ENCODE measurements around the gene HS3ST5.

- TF ChIP-seq CTCF (IDR thresholded peaks at IDR 0.05; ENCODE audit: insufficient read depth, low read depth, low read length) (no peak), EZH2 (IDR thresholded peaks at IDR 0.05; ENCODE audit: insufficient read depth, low read length) (no peak)
Observed at GRCh38 chr6:114288701-114289495, 53.9 kb downstream of the HS3ST5 start.

Measured in astrocyte (in vitro differentiated cells and primary cell).